ENCODE data around the gene LRIG1. TPM values are rescaled to one million over a fixed set of nuclear protein-coding genes. Genes with fewer than 3 reads are reported as not detected.

LRIG1 gene
- total RNA-seq, 1 donor from 2014 or later, result 178 TPM

DNA sequence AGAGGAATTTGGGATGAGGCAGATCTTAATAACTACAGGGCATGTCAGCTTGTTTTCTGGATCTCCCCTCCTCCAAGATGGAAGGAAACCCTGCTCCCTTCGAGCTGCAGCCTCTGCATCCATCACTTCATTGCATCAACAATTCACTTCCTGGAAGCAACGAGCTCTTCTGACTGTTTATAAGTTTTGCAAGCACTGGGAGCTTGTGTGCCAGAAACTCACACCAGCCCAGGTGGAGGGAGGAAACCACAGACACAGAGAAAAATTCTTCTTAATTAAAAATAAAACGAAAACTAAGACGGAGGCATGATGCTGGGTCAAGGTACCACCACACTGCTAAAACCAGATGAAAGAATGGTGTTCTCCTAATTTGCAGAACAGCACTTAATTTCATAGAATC lies 10.6 kb downstream of the LRIG1 start:
- H3K27me3 Mint-ChIP-seq (ENCODE audit: low read depth), result no peaks in the 10 kb centered on the region
- TF ChIP-seq, protein P1, sequence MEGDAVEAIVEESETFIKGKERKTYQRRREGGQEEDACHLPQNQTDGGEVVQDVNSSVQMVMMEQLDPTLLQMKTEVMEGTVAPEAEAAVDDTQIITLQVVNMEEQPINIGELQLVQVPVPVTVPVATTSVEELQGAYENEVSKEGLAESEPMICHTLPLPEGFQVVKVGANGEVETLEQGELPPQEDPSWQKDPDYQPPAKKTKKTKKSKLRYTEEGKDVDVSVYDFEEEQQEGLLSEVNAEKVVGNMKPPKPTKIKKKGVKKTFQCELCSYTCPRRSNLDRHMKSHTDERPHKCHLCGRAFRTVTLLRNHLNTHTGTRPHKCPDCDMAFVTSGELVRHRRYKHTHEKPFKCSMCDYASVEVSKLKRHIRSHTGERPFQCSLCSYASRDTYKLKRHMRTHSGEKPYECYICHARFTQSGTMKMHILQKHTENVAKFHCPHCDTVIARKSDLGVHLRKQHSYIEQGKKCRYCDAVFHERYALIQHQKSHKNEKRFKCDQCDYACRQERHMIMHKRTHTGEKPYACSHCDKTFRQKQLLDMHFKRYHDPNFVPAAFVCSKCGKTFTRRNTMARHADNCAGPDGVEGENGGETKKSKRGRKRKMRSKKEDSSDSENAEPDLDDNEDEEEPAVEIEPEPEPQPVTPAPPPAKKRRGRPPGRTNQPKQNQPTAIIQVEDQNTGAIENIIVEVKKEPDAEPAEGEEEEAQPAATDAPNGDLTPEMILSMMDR (conservative IDR thresholded peaks at IDR 0.05), result no peak
- peak overlapping the region; percentile 32 for H3K4me3 Mint-ChIP-seq
- H3K4me1 Mint-ChIP-seq, result peaks cover 89% of the 10 kb centered on the region
- no peaks in the 10 kb centered on the region for H3K36me3 Mint-ChIP-seq (ENCODE audit: low read depth)
- DNase-seq (ENCODE audit: low read depth, low spot score), result no peak
- H3K9me3 Mint-ChIP-seq, result no peaks in the 10 kb centered on the region
- H3K27ac Mint-ChIP-seq (ENCODE audit: unreplicated experiment), result no peak overlapping the region

DNA sequence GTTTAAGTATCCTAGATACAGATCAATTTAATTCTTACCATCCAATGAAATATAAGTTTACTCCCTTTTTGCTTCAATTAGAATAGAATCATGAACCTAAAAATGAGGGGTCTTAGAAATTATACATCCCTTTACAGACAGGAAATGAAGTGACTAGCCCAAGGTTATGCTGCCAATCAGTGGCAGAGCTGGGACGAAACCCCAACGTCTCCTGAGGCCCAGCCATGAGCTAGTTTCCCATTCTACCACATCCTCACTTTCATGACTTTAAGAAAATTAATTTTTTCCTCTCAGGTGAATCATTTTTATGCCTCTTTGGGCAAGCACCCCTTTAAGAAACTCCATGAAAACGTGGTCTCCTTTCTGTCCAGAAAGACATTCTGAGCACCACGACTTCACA lies 11.2 kb downstream of the LRIG1 start:
- no peak for DNase-seq (ENCODE audit: low read depth, low spot score)
- TF ChIP-seq, protein P1 (conservative IDR thresholded peaks at IDR 0.05), result no peak
- H3K4me3 Mint-ChIP-seq, result peak overlapping the region; percentile 32
- H3K27me3 Mint-ChIP-seq (ENCODE audit: low read depth), result no peaks in the 10 kb centered on the region
- H3K27ac Mint-ChIP-seq (ENCODE audit: unreplicated experiment), result no peak overlapping the region
- peaks cover 86% of the 10 kb centered on the region for H3K4me1 Mint-ChIP-seq
- H3K36me3 Mint-ChIP-seq (ENCODE audit: low read depth), result no peaks in the 10 kb centered on the region
- no peaks in the 10 kb centered on the region for H3K9me3 Mint-ChIP-seq

DNA sequence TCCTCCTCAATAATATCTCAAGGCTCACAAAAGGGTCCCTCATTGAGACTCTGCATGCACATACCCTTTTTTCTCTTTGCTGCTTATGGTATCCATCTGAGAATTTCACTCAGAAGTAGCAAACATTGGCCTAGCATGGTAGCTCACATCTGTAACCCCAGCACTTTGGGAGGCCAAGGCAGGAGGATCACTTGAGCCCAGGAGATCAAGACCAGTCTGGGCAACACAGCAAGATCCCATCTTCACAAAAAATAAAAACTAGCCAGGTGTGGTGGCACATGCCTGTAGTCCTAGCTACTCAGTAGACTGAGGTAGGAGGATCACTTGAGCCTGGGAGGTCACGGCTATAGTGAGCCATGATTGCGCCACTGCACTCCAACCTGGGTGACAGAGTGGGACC lies 11.7 kb downstream of the LRIG1 start:
- H3K27ac Mint-ChIP-seq (ENCODE audit: unreplicated experiment), result no peak overlapping the region
- DNase-seq (ENCODE audit: low read depth, low spot score), result no peak
- H3K36me3 Mint-ChIP-seq (ENCODE audit: low read depth), result no peaks in the 10 kb centered on the region
- peak overlapping the region; percentile 32 for H3K4me3 Mint-ChIP-seq
- H3K9me3 Mint-ChIP-seq, result no peaks in the 10 kb centered on the region
- no peaks in the 10 kb centered on the region for H3K27me3 Mint-ChIP-seq (ENCODE audit: low read depth)
- H3K4me1 Mint-ChIP-seq, result peaks cover 86% of the 10 kb centered on the region
- TF ChIP-seq, protein P1 (conservative IDR thresholded peaks at IDR 0.05), result no peak

GRCh38 chr3:66488492-66488891 lies 12.3 kb downstream of the LRIG1 start:
- Mint-ChIP-seq H3K27me3 (ENCODE audit: low read depth) (no peaks in the 10 kb centered on the region), H3K36me3 (ENCODE audit: low read depth) (no peaks in the 10 kb centered on the region), H3K27ac (ENCODE audit: unreplicated experiment) (peak overlapping the region; percentile 29), H3K9me3 (no peaks in the 10 kb centered on the region), H3K4me1 (peaks cover 87% of the 10 kb centered on the region), H3K4me3 (no peak overlapping the region)
- DNase-seq (ENCODE audit: low read depth, low spot score), result no peak
- TF ChIP-seq, protein P1 (conservative IDR thresholded peaks at IDR 0.05), result no peak

DNA sequence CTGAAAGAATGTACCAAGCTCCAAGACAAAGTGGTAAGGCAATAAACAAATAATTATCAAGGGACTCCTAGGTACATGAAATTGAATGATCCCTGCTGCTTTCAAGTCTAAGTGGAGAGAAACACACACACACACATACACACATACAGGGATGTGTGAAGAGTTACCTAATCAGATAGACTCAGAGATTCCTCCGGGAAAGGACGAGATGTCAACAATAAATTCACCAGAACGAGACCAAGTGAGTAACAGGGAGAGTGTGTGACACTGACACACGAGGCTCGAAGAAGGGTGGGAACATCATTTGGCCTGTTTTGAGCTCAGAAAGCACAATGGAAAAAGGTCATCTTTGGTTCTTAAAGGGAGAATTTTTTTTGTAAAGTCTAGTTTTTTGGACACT lies 13.4 kb downstream of the LRIG1 start:
- Mint-ChIP-seq H3K36me3 (ENCODE audit: low read depth) (no peaks in the 10 kb centered on the region), H3K4me1 (peaks cover 85% of the 10 kb centered on the region), H3K27ac (ENCODE audit: unreplicated experiment) (peak overlapping the region; percentile 32)

More for the DNA sequence above, 13.4 kb downstream of the LRIG1 start:
- TF ChIP-seq, protein P1 (conservative IDR thresholded peaks at IDR 0.05), result no peak
- no peak for DNase-seq (ENCODE audit: low read depth, low spot score)
- H3K4me3 Mint-ChIP-seq, result peak overlapping the region; percentile 29
- H3K27me3 Mint-ChIP-seq (ENCODE audit: low read depth), result no peaks in the 10 kb centered on the region
- no peaks in the 10 kb centered on the region for H3K9me3 Mint-ChIP-seq
